SK-N-SH treated with all-trans-retinoic acid at 6 μM for 48 hours (cell line): ENCODE data around the gene ABCC2.
"Not testable (repeated sequence)": the region's sequence is repeated elsewhere in the genome, so short reads cannot be mapped to it uniquely, and the experiment has no call there.

Experiments used
- ATAC-seq: fragments of 200-7000 bp; cut with Tn5 transposase; 3 replicates; pipeline ENCODE4 v1.9.1; 2020; ENCODE audit warnings: mild to moderate bottlenecking, moderate library complexity
- ARNTL ChIP-seq: fragments of 450-650 bp; formaldehyde crosslinking; IDR thresholded peaks from 2 replicates; pipeline ENCODE4 v1.5.0; 2020; ENCODE audit warnings: low read depth, mild to moderate bottlenecking, moderate library complexity, borderline replicate concordance
- BACH2 ChIP-seq: fragments of 250-450 bp; sonication (Bioruptor Pico); IDR thresholded peaks from 2 replicates; pipeline ENCODE4 v1.9.0; 2021; ENCODE audit warnings: mild to moderate bottlenecking, borderline replicate concordance
- CREB5 ChIP-seq: fragments of 250-450 bp; sonication (Bioruptor Pico); IDR thresholded peaks from 2 replicates; pipeline ENCODE4 v1.5.1; 2020; ENCODE audit warnings: low read depth, mild to moderate bottlenecking, moderate library complexity
- CSDC2 ChIP-seq: fragments of 250-450 bp; sonication (Bioruptor Pico); IDR thresholded peaks from 2 replicates; pipeline ENCODE4 v1.5.0; 2020; ENCODE audit warnings: mild to moderate bottlenecking, moderate library complexity
- CSRNP3 ChIP-seq: fragments of 250-450 bp; sonication (Bioruptor Pico); IDR thresholded peaks from 2 replicates; pipeline ENCODE4 v1.5.1; 2021; ENCODE audit warnings: mild to moderate bottlenecking, moderate library complexity
- GLIS3 ChIP-seq: fragments of 250-450 bp; sonication (Bioruptor Pico); IDR thresholded peaks from 2 replicates; pipeline ENCODE4 v1.5.0; 2020; ENCODE audit warnings: mild to moderate bottlenecking, moderate library complexity
- ISL1 ChIP-seq: fragments of 250-450 bp; sonication (Bioruptor Pico); IDR thresholded peaks from 2 replicates; pipeline ENCODE4 v2.1.2; 2022; ENCODE audit warnings: mild to moderate bottlenecking, moderate library complexity
- OSR1 ChIP-seq: fragments of 250-450 bp; sonication (Bioruptor Pico); IDR thresholded peaks from 2 replicates; pipeline ENCODE4 v1.8.0; 2022; ENCODE audit warnings: moderate library complexity, mild to moderate bottlenecking, inconsistent platforms
- PATZ1 ChIP-seq: fragments of 250-450 bp; sonication (Bioruptor Pico); IDR thresholded peaks from 2 replicates; pipeline ENCODE4 v1.8.0; 2020; ENCODE audit warnings: mild to moderate bottlenecking, moderate library complexity, borderline replicate concordance
- POU6F1 ChIP-seq: fragments of 250-450 bp; sonication (Bioruptor Pico); IDR thresholded peaks from 2 replicates; pipeline ENCODE4 v1.8.0; 2021; ENCODE audit warnings: low read depth, mild to moderate bottlenecking, moderate library complexity, borderline replicate concordance
- PPARA ChIP-seq: fragments of 250-450 bp; sonication (Bioruptor Pico); IDR thresholded peaks from 2 replicates; pipeline ENCODE4 v1.5.0; 2020; ENCODE audit warnings: mild to moderate bottlenecking, borderline replicate concordance
- RARB ChIP-seq: fragments of 250-450 bp; sonication (Bioruptor Pico); IDR thresholded peaks from 2 replicates; pipeline ENCODE4 v1.8.0; 2021; ENCODE audit warnings: mild to moderate bottlenecking, moderate library complexity
- SNAI2 ChIP-seq: fragments of 250-450 bp; sonication (Bioruptor Pico); IDR thresholded peaks from 2 replicates; pipeline ENCODE4 v1.5.0; 2020; ENCODE audit warnings: mild to moderate bottlenecking, moderate library complexity
- TCF4 ChIP-seq: fragments of 250-450 bp; sonication (Bioruptor Pico); IDR thresholded peaks from 2 replicates; pipeline ENCODE4 v1.8.0; 2021; ENCODE audit warnings: mild to moderate bottlenecking, moderate library complexity, borderline replicate concordance
- TOX ChIP-seq: fragments of 250-450 bp; sonication (Bioruptor Pico); IDR thresholded peaks from 2 replicates; pipeline ENCODE4 v1.8.0; 2021; ENCODE audit warnings: mild to moderate bottlenecking, moderate library complexity, borderline replicate concordance
- ZC3H10 ChIP-seq: fragments of 250-450 bp; sonication (Bioruptor Pico); IDR thresholded peaks from 2 replicates; pipeline ENCODE4 v1.5.1; 2021; ENCODE audit warnings: mild to moderate bottlenecking, moderate library complexity
- ZFP3 ChIP-seq: fragments of 250-450 bp; sonication (Bioruptor Pico); IDR thresholded peaks from 2 replicates; pipeline ENCODE4 v1.5.0; 2020; ENCODE audit warnings: mild to moderate bottlenecking, moderate library complexity
- ZFP30 ChIP-seq: fragments of 450-650 bp; formaldehyde crosslinking; IDR thresholded peaks from 2 replicates; pipeline ENCODE4 v1.5.0; 2022; ENCODE audit warnings: mild to moderate bottlenecking, moderate library complexity
- ZNF70 ChIP-seq: fragments of 450-650 bp; formaldehyde crosslinking; IDR thresholded peaks from 2 replicates; pipeline ENCODE4 v1.5.0; 2020; ENCODE audit warnings: mild to moderate bottlenecking, moderate library complexity
- ZNF8 ChIP-seq: fragments of 450-650 bp; formaldehyde crosslinking; IDR thresholded peaks from 2 replicates; pipeline ENCODE4 v1.5.0; 2020; ENCODE audit warnings: mild to moderate bottlenecking, moderate library complexity

Gene ABCC2

GRCh38 chr10:99888622-99889021 lies 106.2 kb downstream of the ABCC2 start:
- ATAC-seq, result peak; percentile 83
- TF ChIP-seq TOX (CRISPR knock-in tag) (no peak), OSR1 (CRISPR knock-in tag) (no peak), BACH2 (no peak), TCF4 (no peak), PPARA (CRISPR knock-in tag) (no peak), CSRNP3 (CRISPR knock-in tag) (no peak), SNAI2 (CRISPR knock-in tag) (no peak), PATZ1 (no peak), ZC3H10 (CRISPR knock-in tag) (no peak), ZNF70 (CRISPR knock-in tag) (no peak), CSDC2 (CRISPR knock-in tag) (no peak), ZNF8 (CRISPR knock-in tag) (no peak), ISL1 (no peak), ZFP3 (CRISPR knock-in tag) (no peak), POU6F1 (CRISPR knock-in tag) (no peak), ARNTL (no peak), CREB5 (CRISPR knock-in tag) (no peak), ZFP30 (CRISPR knock-in tag) (no peak)

GRCh38 chr10:99894613-99895012 lies 112.2 kb downstream of the ABCC2 start:
- no peak for ATAC-seq
- no peak for TF ChIP-seq PATZ1
- TF ChIP-seq ARNTL, result no peak
- no peak for TF ChIP-seq BACH2
- no peak for TF ChIP-seq PPARA (CRISPR knock-in tag)
- no peak for TF ChIP-seq ZNF8 (CRISPR knock-in tag)
- no peak for TF ChIP-seq CREB5 (CRISPR knock-in tag)
- no peak for TF ChIP-seq ISL1
- no peak for TF ChIP-seq CSDC2 (CRISPR knock-in tag)
- TF ChIP-seq ZNF70 (CRISPR knock-in tag), result no peak
- TF ChIP-seq OSR1 (CRISPR knock-in tag), result no peak
- TF ChIP-seq GLIS3 (CRISPR knock-in tag), result no peak
- TF ChIP-seq POU6F1 (CRISPR knock-in tag), result no peak
- TF ChIP-seq ZFP3 (CRISPR knock-in tag), result no peak
- TF ChIP-seq SNAI2 (CRISPR knock-in tag), result no peak
- TF ChIP-seq ZC3H10 (CRISPR knock-in tag), result no peak
- no peak for TF ChIP-seq RARB (CRISPR knock-in tag)
- TF ChIP-seq, all 23 proteins: peak for 0

GRCh38 chr10:99895066-99895465 lies 112.6 kb downstream of the ABCC2 start:
- not testable (repeated sequence) for ATAC-seq
